ENCODE results near the gene TATDN2.
A peak's percentile ranks its signal among the peaks of the same experiment; 100 is the strongest.
"Not testable (repeated sequence)": the region's sequence is repeated elsewhere in the genome, so short reads cannot be mapped to it uniquely, and the experiment has no call there.

TATDN2 gene

GRCh38 chr3:10292505-10293419 is 44.5 kb downstream of the TATDN2 start, which contains the start of gene GHRL:
Gene GHRL (minus strand): TSS chr3:10292947. CDS start chr3:10290180, 2,767 bp downstream.
- no peak for DNase-seq

- no peak for DNase-seq
Measured at GRCh38 chr3:10294030-10294586, 45.8 kb downstream of the TATDN2 start.

GRCh38 chr3:10298064-10298463 is 49.8 kb downstream of the TATDN2 start:
- not testable (repeated sequence) for DNase-seq

- DNase-seq: no peak
Measured at GRCh38 chr3:10299175-10299574, 50.9 kb downstream of the TATDN2 start.

- DNase-seq: peak; percentile 32
Measured at GRCh38 chr3:10299679-10300078, 51.4 kb downstream of the TATDN2 start.

- no peak for DNase-seq
Measured at GRCh38 chr3:10300087-10300486, 51.8 kb downstream of the TATDN2 start.

GRCh38 chr3:10303105-10303504 is 54.8 kb downstream of the TATDN2 start:
- DNase-seq: no peak

- DNase-seq: no peak
Measured at GRCh38 chr3:10303785-10304184, 55.5 kb downstream of the TATDN2 start.

- DNase-seq: no peak
Measured at GRCh38 chr3:10304905-10305304, 56.6 kb downstream of the TATDN2 start.

GRCh38 chr3:10305331-10305902 is 57.2 kb downstream of the TATDN2 start:
- no peak for DNase-seq

GRCh38 chr3:10306156-10306555 is 57.9 kb downstream of the TATDN2 start:
- DNase-seq: no peak

- DNase-seq: no peak
Measured at GRCh38 chr3:10308678-10309077, 60.4 kb downstream of the TATDN2 start.

GRCh38 chr3:10309736-10310135 is 61.5 kb downstream of the TATDN2 start:
- DNase-seq: no peak

- DNase-seq: no peak
Measured at GRCh38 chr3:10310578-10310977, 62.3 kb downstream of the TATDN2 start.

- DNase-seq: no peak
Measured at GRCh38 chr3:10311710-10312109, 63.5 kb downstream of the TATDN2 start.

GRCh38 chr3:10312391-10312790 is 64.1 kb downstream of the TATDN2 start:
- DNase-seq: no peak

GRCh38 chr3:10312861-10313260 is 64.6 kb downstream of the TATDN2 start:
- DNase-seq: no peak

- DNase-seq: no peak
Measured at GRCh38 chr3:10315101-10315500, 66.8 kb downstream of the TATDN2 start.

GRCh38 chr3:10315771-10316344 is 67.6 kb downstream of the TATDN2 start:
- DNase-seq: no peak

GRCh38 chr3:10317311-10317960 is 69.2 kb downstream of the TATDN2 start:
- no peak for DNase-seq

GRCh38 chr3:10317961-10318350 is 69.7 kb downstream of the TATDN2 start:
- no peak for DNase-seq

GRCh38 chr3:10319251-10319650 is 71.0 kb downstream of the TATDN2 start:
- peak; percentile 31 for DNase-seq

GRCh38 chr3:10319804-10320203 is 71.5 kb downstream of the TATDN2 start:
- DNase-seq: no peak
